COLO668 (cell line): ENCODE data around the gene PCDHB4.
"Not testable (repeated sequence)": the region's sequence is repeated elsewhere in the genome, so short reads cannot be mapped to it uniquely, and the experiment has no call there.

Experiments
- DNase-seq: peaks from one replicate; lab custom pipeline; 2025; ENCODE audit not compliant: unreplicated experiment; lab: John Stamatoyannopoulos, UW

PCDHB4 gene

GRCh38 chr5:141121563-141121962 lies at the start of gene PCDHB4:
Gene PCDHB4, plus strand, starts transcription at chr5:141121818. Its CDS starts 181 bp downstream, at chr5:141121999.
- DNase-seq, result no peak

GRCh38 chr5:141077826-141078225 lies 43.8 kb upstream of the PCDHB4 start:
- no peak for DNase-seq

GRCh38 chr5:141082228-141082627 lies 39.4 kb upstream of the PCDHB4 start:
- no peak for DNase-seq

GRCh38 chr5:141084487-141084989 lies 37.1 kb upstream of the PCDHB4 start:
- DNase-seq, result peak; percentile 56

GRCh38 chr5:141094481-141095262 lies 26.9 kb upstream of the PCDHB4 start, which contains the start of gene PCDHB2:
Gene PCDHB2, plus strand, starts transcription at chr5:141094615. Its CDS starts 176 bp downstream, at chr5:141094791.
- DNase-seq, result peak; percentile 80

- peak; percentile 0 for DNase-seq
Observed at GRCh38 chr5:141095263-141095641, 26.4 kb upstream of the PCDHB4 start.

- DNase-seq, result not testable (repeated sequence)
Observed at GRCh38 chr5:141096181-141096580, 25.4 kb upstream of the PCDHB4 start.

- not testable (repeated sequence) for DNase-seq
Observed at GRCh38 chr5:141096586-141096985, 25.0 kb upstream of the PCDHB4 start.

- DNase-seq, result no peak
Observed at GRCh38 chr5:141100243-141100805, 21.3 kb upstream of the PCDHB4 start, which contains the start of gene PCDHB3. Gene PCDHB3, plus strand, starts transcription at chr5:141100473. Its CDS starts 177 bp downstream, at chr5:141100650.

GRCh38 chr5:141101059-141101458 lies 20.6 kb upstream of the PCDHB4 start:
- no peak for DNase-seq

- not testable (repeated sequence) for DNase-seq
Observed at GRCh38 chr5:141102070-141102469, 19.5 kb upstream of the PCDHB4 start.

GRCh38 chr5:141102471-141102870 lies 19.1 kb upstream of the PCDHB4 start:
- not testable (repeated sequence) for DNase-seq

GRCh38 chr5:141105350-141105749 lies 16.3 kb upstream of the PCDHB4 start:
- DNase-seq, result no peak

GRCh38 chr5:141119250-141119649 lies 2.4 kb upstream of the PCDHB4 start:
- no peak for DNase-seq

GRCh38 chr5:141121985-141122384 lies 367 bp downstream of the PCDHB4 start:
- DNase-seq, result no peak

- not testable (repeated sequence) for DNase-seq
Observed at GRCh38 chr5:141123396-141124135, 1.9 kb downstream of the PCDHB4 start.

GRCh38 chr5:141127305-141127704 lies 5.7 kb downstream of the PCDHB4 start:
- no peak for DNase-seq

GRCh38 chr5:141135030-141135717 lies 13.6 kb downstream of the PCDHB4 start, which contains the start of gene PCDHB5:
Gene PCDHB5, plus strand, starts transcription at chr5:141135206. Its CDS starts 229 bp downstream, at chr5:141135435.
- peak; percentile 71 for DNase-seq

GRCh38 chr5:141135718-141136266 lies 14.2 kb downstream of the PCDHB4 start:
- no peak for DNase-seq

GRCh38 chr5:141137346-141137745 lies 15.7 kb downstream of the PCDHB4 start:
- not testable (repeated sequence) for DNase-seq
